ENCODE data around the gene ACBD6.

- no peak for TF ChIP-seq CTCF (conservative IDR thresholded peaks at IDR 0.05; ENCODE audit: low read depth, low read length)
- no peak for TF ChIP-seq EZH2 (IDR thresholded peaks at IDR 0.05; ENCODE audit: borderline replicate concordance, low read depth, low read length, poor library complexity, severe bottlenecking)
These were observed 241.8 kb downstream of the ACBD6 start for GRCh38 chr1:180260541-180260940.
